ENCODE results near the gene NKX2-2. TPM values are rescaled to one million over a fixed set of nuclear protein-coding genes. Genes with fewer than 3 reads are reported as not detected.

The NKX2-2 gene
- total RNA-seq, result not detected

DNA sequence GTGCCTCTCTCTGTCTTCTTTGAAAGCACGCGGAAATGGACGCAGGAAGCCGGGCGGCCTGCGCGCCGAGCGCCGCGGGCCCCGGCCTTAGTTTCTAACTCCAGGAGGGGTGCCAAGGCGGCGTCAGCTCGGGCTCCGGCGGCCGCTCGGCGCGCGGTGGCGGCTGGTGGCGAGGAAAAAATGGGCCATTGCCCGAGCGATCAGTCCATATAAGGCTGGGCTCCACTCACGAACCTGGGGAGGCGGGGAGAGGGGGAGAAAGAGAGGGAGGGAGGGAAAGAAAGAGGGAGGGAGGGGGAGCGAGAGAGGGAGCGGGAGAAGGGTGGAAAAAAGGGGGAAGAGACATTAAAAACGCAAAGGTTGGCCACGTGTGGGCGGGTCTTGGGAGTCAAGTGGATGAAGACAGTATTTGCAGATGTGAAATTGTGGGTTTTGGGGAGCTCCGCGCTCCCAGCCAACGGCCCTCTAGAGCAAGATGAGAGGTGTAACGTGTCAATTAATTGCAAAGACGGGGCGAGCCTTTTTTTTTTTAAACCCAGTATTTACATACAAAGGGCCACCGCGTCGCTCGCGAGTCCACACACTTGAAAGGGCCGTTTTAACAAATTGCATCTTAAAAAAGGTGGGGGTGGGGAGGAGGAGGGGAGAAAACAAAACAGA is at the start of gene NKX2-2:
Gene NKX2-2 (minus strand): TSS at position 184 of the 660 bp plus-strand sequence. CDS start 395 bp downstream, outside the sequence.

Other genes starting within 250 kb of the NKX2-2 start
- gene XRN2, start 210.7 kb downstream of the NKX2-2 start, total RNA-seq, result 57.4 TPM
- gene NKX2-4, start 116.5 kb downstream of the NKX2-2 start, total RNA-seq, result not detected
- gene PAX1, start 191.6 kb upstream of the NKX2-2 start, total RNA-seq, result 0.23 TPM

All from metanephros (tissue), 1 donor.